G401.6 (cell line): ENCODE measurements around the gene AOAH.
"Not testable (repeated sequence)": the region's sequence is repeated elsewhere in the genome, so short reads cannot be mapped to it uniquely, and the experiment has no call there.

ENCODE experiments used
- FAIRE-seq: peaks from 2 replicates; lab custom pipeline; 2012; peaks lifted over from hg19 to GRCh38; lab: Jason Lieb, UNC

The AOAH gene

GRCh38 chr7:36466001-36466400 lies 258.3 kb downstream of the AOAH start:
- not testable (repeated sequence) for FAIRE-seq

DNA sequence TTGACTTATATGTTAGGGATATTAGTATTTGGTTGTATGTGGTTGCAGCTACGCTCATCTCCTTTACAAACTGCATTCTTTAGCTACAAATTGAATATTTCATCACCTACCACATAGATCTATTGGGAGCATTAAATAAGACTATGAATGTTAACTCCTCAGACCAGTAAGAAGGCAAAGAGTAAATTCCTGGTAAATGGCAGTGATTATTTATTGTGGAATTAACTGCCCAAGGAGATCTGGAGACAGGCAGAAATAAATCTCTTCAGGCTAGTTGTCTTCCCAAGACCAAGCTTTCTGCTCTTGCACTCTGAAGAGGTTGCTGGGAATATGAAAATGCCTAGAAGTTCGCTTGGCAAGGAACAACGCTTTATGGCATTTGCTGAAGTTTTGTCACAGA lies 260.0 kb downstream of the AOAH start:
- FAIRE-seq, result no peak
